SW480 (cell line): ENCODE results near the gene SMARCAD1.
"Not testable (repeated sequence)": the region's sequence is repeated elsewhere in the genome, so short reads cannot be mapped to it uniquely, and the experiment has no call there.

Source experiments
- DNase-seq: peaks from one replicate; pipeline ENCODE4 v3.0.0-alpha.2; 2016; ENCODE audit warnings: low spot score

The SMARCAD1 gene

DNA sequence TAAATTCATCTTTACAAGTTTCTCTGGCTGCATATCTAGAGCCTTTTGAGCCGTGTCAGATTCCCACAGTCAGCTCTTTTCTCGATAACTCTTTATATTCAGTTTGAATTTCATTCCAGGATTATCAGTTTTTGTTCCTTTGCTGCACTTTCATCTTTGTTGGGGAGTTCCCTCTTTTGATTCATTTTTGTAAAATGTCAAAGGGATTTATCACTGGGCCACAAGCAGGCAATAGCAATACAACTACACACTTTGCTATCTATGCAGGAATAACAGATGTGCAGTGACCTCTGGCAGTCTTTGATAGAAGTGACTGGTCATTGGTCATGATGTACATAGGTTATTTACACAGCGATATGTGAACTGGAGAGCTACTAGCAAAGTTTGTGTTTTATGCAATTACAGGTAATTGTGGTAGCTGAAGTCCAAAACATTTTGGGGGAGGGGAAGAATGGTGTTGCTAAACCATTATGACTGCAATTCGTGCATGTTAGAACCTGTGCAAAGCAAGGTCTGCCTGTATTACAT lies 91.1 kb downstream of the SMARCAD1 start:
- DNase-seq, result no peak

DNA sequence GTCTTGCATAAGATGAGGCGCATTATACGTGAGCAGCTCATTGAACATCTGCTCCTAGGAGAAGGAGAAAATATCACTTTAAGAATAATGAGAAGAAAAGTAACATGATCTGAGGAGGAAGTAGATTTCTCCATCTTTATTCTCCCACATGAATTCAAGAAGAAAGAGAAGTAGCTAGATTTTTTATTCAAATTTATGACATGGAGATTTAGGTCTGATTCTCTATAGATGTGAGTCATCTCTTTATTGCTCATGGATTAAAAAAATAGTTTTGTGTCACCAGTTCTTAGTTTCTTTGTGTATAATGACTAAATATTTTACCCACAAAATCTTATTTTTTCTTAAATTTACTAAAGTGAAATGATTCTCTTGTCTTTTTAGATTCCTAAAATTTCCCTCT lies 94.5 kb downstream of the SMARCAD1 start:
- DNase-seq, result no peak

- DNase-seq, result peak; percentile 20
Observed at GRCh38 chr4:94304365-94304971, 96.8 kb downstream of the SMARCAD1 start.

- DNase-seq, result no peak
Observed at GRCh38 chr4:94305466-94306225, 98.0 kb downstream of the SMARCAD1 start.

DNA sequence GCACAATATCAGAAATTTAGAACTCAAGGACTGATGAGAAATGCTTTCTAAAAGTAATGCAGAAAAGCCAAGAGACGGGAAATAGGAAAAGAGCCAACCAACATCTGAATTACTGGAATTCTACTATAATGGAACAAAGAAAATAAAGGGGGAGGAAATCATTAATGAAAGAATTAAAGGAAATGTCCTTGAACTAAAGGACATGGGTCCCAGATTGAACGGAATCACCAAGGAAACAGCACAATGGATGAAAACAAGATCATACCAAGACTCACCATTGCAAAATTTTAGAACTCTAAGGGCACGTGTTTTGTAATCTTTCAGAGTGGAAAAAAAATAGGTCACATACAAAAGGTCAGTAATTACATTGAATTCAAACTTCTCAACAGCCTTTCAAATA lies 99.0 kb downstream of the SMARCAD1 start:
- no peak for DNase-seq

- peak; percentile 9 for DNase-seq
Observed at GRCh38 chr4:94307231-94307871, 99.7 kb downstream of the SMARCAD1 start.

- not testable (repeated sequence) for DNase-seq
Observed at GRCh38 chr4:94319927-94320326, 112.3 kb downstream of the SMARCAD1 start.

DNA sequence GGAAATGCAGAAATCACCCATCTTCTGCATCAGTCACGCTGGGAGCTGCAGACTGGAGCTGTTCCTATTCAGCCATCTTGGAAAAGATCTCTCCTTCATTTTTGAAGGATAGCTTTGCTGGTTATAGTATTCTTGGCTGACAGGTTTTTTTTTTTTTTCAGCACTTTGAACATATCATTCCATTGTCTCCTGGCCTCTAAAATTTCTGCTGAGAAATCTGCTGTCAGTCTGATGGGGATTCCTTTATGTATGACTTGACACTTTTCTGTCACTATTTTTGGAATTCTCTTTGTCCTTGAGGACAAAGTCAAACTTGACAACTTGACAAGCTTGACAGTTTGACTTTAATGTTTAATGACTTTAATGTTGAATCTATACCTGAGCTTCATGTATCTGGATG lies 118.2 kb downstream of the SMARCAD1 start:
- no peak for DNase-seq

- DNase-seq, result no peak
Observed at GRCh38 chr4:94329933-94330332, 122.3 kb downstream of the SMARCAD1 start.

GRCh38 chr4:94332983-94333590 lies 125.4 kb downstream of the SMARCAD1 start:
- no peak for DNase-seq

- no peak for DNase-seq
Observed at GRCh38 chr4:94333866-94334265, 126.2 kb downstream of the SMARCAD1 start.

DNA sequence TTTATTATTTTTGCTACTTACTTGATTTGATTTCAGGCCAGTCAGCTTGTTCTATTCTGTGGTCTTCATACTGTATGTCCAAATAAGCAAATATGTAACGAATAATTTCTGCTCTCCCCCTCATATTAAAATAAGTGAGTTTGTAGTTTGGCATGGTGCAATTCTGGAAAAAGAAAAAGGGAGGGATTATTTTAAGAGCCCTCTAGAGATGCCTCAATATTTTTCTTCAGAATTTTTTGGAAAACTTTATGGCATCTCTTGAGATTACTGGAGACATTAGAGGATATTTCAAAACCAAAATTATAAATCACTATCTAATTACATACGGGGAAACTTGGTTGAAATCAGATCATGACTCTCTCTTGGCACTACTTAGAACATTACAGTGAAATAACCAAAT lies 126.8 kb downstream of the SMARCAD1 start:
- no peak for DNase-seq

DNA sequence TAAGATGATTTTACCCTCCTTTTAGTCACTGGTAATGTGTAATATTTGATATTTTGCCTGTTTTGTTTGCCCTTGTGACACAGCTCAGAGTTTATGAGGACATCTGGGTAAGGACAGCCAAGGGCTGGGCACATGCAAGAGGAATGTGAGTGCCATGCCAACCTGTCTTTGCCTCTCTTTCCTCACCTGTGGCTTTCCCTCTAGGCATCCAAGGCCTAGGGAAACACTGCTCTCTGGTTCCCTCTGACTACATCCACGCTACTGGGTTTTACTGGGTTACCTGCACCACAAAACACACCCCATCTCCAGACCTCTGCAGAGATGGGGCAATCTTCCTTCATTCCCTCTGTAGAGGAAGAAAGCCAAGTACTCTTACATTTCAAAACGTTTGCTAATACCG lies 127.3 kb downstream of the SMARCAD1 start:
- no peak for DNase-seq

DNA sequence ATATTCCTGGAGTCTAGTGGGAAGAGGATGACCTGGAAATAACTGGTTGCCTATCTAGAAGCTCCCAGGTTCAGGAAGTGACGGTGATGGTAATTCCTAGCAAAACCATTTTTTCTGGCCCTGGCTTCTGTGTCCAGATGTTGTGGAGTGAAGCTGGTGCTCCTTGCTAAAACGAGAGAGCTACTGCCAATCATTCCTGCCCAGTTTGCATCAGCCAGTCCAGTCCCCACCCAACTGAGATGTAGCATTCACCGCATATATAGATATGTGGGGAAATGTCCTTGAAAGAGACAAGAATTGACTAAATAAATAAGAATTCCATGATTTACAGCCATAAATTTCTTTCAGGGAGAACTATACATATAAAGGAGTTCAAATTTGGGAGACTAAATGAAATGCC lies 128.6 kb downstream of the SMARCAD1 start:
- DNase-seq, result no peak

DNA sequence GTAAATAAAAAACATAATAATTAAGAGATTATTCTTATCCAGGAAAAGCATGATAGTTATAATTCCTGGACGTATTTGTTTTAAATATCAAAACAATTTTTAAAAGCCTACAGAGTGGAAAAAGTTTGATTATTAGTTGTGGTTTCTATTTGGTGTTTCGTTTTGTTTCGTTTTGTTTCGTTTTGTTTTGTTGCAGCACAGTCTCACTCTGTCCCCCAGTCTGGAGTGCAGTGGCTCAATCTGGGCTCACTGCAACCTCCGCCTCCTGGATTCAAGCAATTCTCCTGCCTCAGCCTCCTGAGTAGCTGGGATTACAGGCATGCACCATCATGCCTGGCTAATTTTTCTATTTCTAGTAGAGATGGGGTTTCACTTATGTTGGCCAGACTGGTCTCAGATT lies 129.1 kb downstream of the SMARCAD1 start:
- not testable (repeated sequence) for DNase-seq

GRCh38 chr4:94338681-94339351 lies 131.2 kb downstream of the SMARCAD1 start:
- no peak for DNase-seq

DNA sequence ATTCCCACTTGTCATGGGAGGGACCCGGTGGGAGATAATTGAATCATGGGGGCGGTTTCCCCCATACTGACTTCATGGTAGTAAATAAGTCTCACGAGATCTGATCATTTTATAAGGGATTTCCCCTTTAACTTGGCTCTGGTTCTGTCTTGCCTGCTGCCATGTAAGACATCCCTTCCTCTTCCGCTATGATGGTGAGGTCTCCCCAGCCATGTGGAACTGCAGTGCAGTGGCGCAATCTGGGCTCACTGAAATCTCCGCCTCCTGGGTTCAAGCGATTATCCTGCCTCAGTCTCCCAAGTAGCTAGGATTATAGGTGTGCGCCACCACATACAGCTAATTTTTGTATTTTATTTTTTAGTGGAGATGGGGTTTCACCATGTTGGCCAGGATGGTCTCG lies 132.1 kb downstream of the SMARCAD1 start:
- DNase-seq, result no peak
